Globus pallidus (tissue), 1 donor: Measurements from ENCODE around the gene GLP1R.

Source experiments
- DNase-seq: peaks from one replicate; pipeline ENCODE4 v3.0.0-alpha.2; 2015; ENCODE audit warnings: low spot score

The GLP1R gene

GRCh38 chr6:39044181-39044580 is 4.4 kb upstream of the GLP1R start:
- no peak for DNase-seq

GRCh38 chr6:39047434-39048327 is 900 bp upstream of the GLP1R start:
- no peak for DNase-seq

- no peak for DNase-seq
Measured at GRCh38 chr6:39049575-39050283, 1.1 kb downstream of the GLP1R start.

GRCh38 chr6:39050453-39051112 is 2.0 kb downstream of the GLP1R start:
- DNase-seq = no peak

GRCh38 chr6:39051399-39052122 is 3.0 kb downstream of the GLP1R start:
- DNase-seq = no peak

GRCh38 chr6:39053016-39053624 is 4.5 kb downstream of the GLP1R start:
- DNase-seq = no peak

- DNase-seq = no peak
Measured at GRCh38 chr6:39053854-39054576, 5.4 kb downstream of the GLP1R start.

- no peak for DNase-seq
Measured at GRCh38 chr6:39054577-39055142, 6.1 kb downstream of the GLP1R start.

GRCh38 chr6:39055661-39056060 is 7.1 kb downstream of the GLP1R start:
- no peak for DNase-seq

- no peak for DNase-seq
Measured at GRCh38 chr6:39056191-39056590, 7.6 kb downstream of the GLP1R start.

GRCh38 chr6:39056681-39057080 is 8.1 kb downstream of the GLP1R start:
- DNase-seq = no peak

GRCh38 chr6:39057251-39058155 is 8.9 kb downstream of the GLP1R start:
- DNase-seq = no peak

GRCh38 chr6:39058471-39059147 is 10.0 kb downstream of the GLP1R start:
- DNase-seq = no peak

- no peak for DNase-seq
Measured at GRCh38 chr6:39059496-39060310, 11.1 kb downstream of the GLP1R start.

- DNase-seq = no peak
Measured at GRCh38 chr6:39060467-39061160, 12.0 kb downstream of the GLP1R start.

GRCh38 chr6:39061182-39061581 is 12.6 kb downstream of the GLP1R start:
- no peak for DNase-seq

GRCh38 chr6:39061588-39061987 is 13.0 kb downstream of the GLP1R start:
- DNase-seq = no peak
